BJ (cell line): ENCODE measurements around the gene AASDH. TPM values are rescaled to one million over a fixed set of nuclear protein-coding genes. Genes with fewer than 3 reads are reported as not detected.

Experiments used
- CTCF ChIA-PET: fragments of 350-600 bp; formaldehyde crosslinking; extraction: SDS; loops from one replicate; lab custom pipeline; 2021; ENCODE audit warnings: antibody characterized with exemption, inconsistent platforms; lab: Yijun Ruan, JAX
- POLR2A ChIA-PET: fragments of 300-600 bp; sonication (Branson Sonifier 250); formaldehyde crosslinking; extraction: SDS; loops from one replicate; lab custom pipeline; 2021; ENCODE audit warnings: antibody characterized with exemption; lab: Charles Lee
- DNase-seq: peaks from one replicate; pipeline ENCODE4 v3.0.0-alpha.2; 2011; ENCODE audit warnings: low read depth
- H3K27me3 ChIP-seq: 2 replicates; pipeline ENCODE4 v1.6.0; 2011; ENCODE audit warnings: low read length; ENCODE audit not compliant: control insufficient read depth, insufficient read depth
- H3K36me3 ChIP-seq: 2 replicates; pipeline ENCODE4 v1.5.1; 2011; ENCODE audit warnings: low read length; ENCODE audit not compliant: control insufficient read depth, insufficient read depth
- H3K4me3 ChIP-seq: 2 replicates; pipeline ENCODE4 v1.5.1; 2011; ENCODE audit warnings: low read depth, mild to moderate bottlenecking, control low read depth, low read length
- CTCF ChIP-seq: IDR thresholded peaks from 2 replicates; pipeline ENCODE4 v1.5.1; 2011; ENCODE audit warnings: low read depth, mild to moderate bottlenecking, control low read depth, inconsistent platforms, low read length, moderate library complexity; ENCODE audit not compliant: insufficient read depth
- polyA plus RNA-seq: library from polyadenylated mRNA; depleted of rRNA; stranded (reverse); fragments of >200 nt; gene quantifications from 2 replicates; pipeline ENCODE4 v1.2.3, GENCODE V29; 2011

The AASDH gene
- polyA plus RNA-seq, 1 experiment = 3.4 TPM

- ChIA-PET POLR2A (no interaction called here), CTCF (no interaction called here)
- no peak overlapping the region for H3K4me3 ChIP-seq
- DNase-seq = no peak
- H3K27me3 ChIP-seq = no peaks in the 10 kb centered on the region
- no peak for TF ChIP-seq CTCF
- peaks cover 1% of the 10 kb centered on the region; the same call in 1 of the 2 replicates for H3K36me3 ChIP-seq
Measured at GRCh38 chr4:56400560-56400959, 13.3 kb upstream of the AASDH start.

GRCh38 chr4:56391270-56391669 is 4.0 kb upstream of the AASDH start:
- no peak for TF ChIP-seq CTCF

GRCh38 chr4:56389558-56389957 is 2.3 kb upstream of the AASDH start:
- POLR2A ChIA-PET = no interaction called here
- no peak for TF ChIP-seq CTCF
- no peak overlapping the region for H3K4me3 ChIP-seq
- CTCF ChIA-PET = no interaction called here
- DNase-seq = no peak
- H3K27me3 ChIP-seq = no peaks in the 10 kb centered on the region
- H3K36me3 ChIP-seq = no peaks in the 10 kb centered on the region

More at GRCh38 chr4:56391270-56391669, 4.0 kb upstream of the AASDH start:
- ChIA-PET POLR2A (no interaction called here), CTCF (no interaction called here)
- no peak overlapping the region for H3K4me3 ChIP-seq
- H3K27me3 ChIP-seq = no peaks in the 10 kb centered on the region
- H3K36me3 ChIP-seq = no peaks in the 10 kb centered on the region
- no peak for DNase-seq

- Histone ChIP-seq H3K36me3 (no peaks in the 10 kb centered on the region), H3K4me3 (peak overlapping the region; percentile 74), H3K27me3 (no peaks in the 10 kb centered on the region)
- ChIA-PET POLR2A (interaction anchor here (0.7 kb wide), 1 partner anchor 253 kb away, joined by 6 read pairs; no protein-coding TSS in a partner anchor), CTCF (interaction anchor here (0.6 to 1.6 kb wide), 2 partner anchors 48 to 71 kb away, joined by 3 read pairs; partner anchors contain the start of gene PAICS)
- TF ChIP-seq CTCF = no peak
- no peak for DNase-seq
Measured at GRCh38 chr4:56388306-56388705, 1.0 kb upstream of the AASDH start.

- CTCF ChIA-PET = interaction anchor here (0.7 kb wide), 1 partner anchor 30 kb away, joined by 3 read pairs; no protein-coding TSS in a partner anchor
- no peak for TF ChIP-seq CTCF
- POLR2A ChIA-PET = interaction anchor here (0.6 kb wide), 1 partner anchor 22 kb away, joined by 5 read pairs; no protein-coding TSS in a partner anchor
- Histone ChIP-seq H3K4me3 (0 out of 2 replicates have a peak overlapping the region, but pooled peaks have one; percentile 11), H3K36me3 (no peaks in the 10 kb centered on the region), H3K27me3 (no peaks in the 10 kb centered on the region)
- no peak for DNase-seq
Measured at GRCh38 chr4:56386091-56386490, 1.2 kb downstream of the AASDH start.
